ENCODE results near the gene CTBP2. TPM values are rescaled to one million over a fixed set of nuclear protein-coding genes. Genes with fewer than 3 reads are reported as not detected.

The CTBP2 gene
- total and polyA plus RNA-seq, 11 donors: 10.1 to 45.5 (median 29.1) TPM

- no peaks in the 10 kb centered on the region for H3K9me3 ChIP-seq
- intact Hi-C loops (cut with DNase I): no loop called here
- peaks cover 0 to 43% (median 22%) of the 10 kb centered on the region in 9 donors for H3K36me3 ChIP-seq
- H3K27me3 ChIP-seq: no peaks in the 10 kb centered on the region
- ATAC-seq (no peak), DNase-seq (no peak)
- H3K4me3 ChIP-seq: no peak overlapping the region
- peaks cover 0 to 43% (median 24%) of the 10 kb centered on the region in 12 donors for H3K4me1 ChIP-seq
- H3K27ac ChIP-seq: no peak overlapping the region
- TF ChIP-seq, protein P1, sequence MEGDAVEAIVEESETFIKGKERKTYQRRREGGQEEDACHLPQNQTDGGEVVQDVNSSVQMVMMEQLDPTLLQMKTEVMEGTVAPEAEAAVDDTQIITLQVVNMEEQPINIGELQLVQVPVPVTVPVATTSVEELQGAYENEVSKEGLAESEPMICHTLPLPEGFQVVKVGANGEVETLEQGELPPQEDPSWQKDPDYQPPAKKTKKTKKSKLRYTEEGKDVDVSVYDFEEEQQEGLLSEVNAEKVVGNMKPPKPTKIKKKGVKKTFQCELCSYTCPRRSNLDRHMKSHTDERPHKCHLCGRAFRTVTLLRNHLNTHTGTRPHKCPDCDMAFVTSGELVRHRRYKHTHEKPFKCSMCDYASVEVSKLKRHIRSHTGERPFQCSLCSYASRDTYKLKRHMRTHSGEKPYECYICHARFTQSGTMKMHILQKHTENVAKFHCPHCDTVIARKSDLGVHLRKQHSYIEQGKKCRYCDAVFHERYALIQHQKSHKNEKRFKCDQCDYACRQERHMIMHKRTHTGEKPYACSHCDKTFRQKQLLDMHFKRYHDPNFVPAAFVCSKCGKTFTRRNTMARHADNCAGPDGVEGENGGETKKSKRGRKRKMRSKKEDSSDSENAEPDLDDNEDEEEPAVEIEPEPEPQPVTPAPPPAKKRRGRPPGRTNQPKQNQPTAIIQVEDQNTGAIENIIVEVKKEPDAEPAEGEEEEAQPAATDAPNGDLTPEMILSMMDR (IDR thresholded peaks at IDR 0.05): no peak
- no peak for TF ChIP-seq POLR2A (IDR thresholded peaks at IDR 0.05)
- 72 to 78% (median 73%) methylated on average over 2 of the region's 2 CpGs for WGBS, 4 donors
Measured at GRCh38 chr10:124967255-124967654, 193.1 kb downstream of the CTBP2 start.

DNA sequence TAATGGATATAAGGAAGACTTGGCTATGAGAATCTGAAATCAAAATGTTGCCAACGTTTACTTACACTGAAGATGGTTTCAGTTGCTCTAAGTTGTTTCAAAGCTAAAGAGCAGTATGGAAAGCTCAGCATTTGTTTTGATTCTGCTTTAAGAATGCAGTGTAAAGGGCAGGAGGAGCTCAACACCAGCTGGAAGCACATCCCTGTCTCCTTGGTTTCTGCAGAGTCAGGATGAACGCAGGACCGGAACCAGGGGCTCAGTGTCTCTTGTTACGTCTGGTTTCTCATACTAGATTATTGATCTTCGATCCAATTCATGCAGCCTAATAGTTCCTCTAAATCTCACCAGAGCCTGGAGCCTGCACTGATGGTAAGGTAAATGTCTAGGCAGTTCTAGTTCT, 194.4 kb downstream of the CTBP2 start:
- no peak overlapping the region for H3K27ac ChIP-seq
- DNase-seq: no peak
- H3K9me3 ChIP-seq: no peaks in the 10 kb centered on the region
- peaks cover 0 to 40% (median 22%) of the 10 kb centered on the region in 9 donors for H3K36me3 ChIP-seq
- WGBS, 4 donors: 77 to 83% (median 79%) methylated on average over 5 of the region's 5 CpGs
- no peaks in the 10 kb centered on the region for H3K27me3 ChIP-seq
- TF ChIP-seq, protein P1 (IDR thresholded peaks at IDR 0.05): no peak
- TF ChIP-seq POLR2A (IDR thresholded peaks at IDR 0.05): no peak
- peaks cover 0 to 42% (median 17%) of the 10 kb centered on the region in 12 donors for H3K4me1 ChIP-seq
- intact Hi-C loops (cut with DNase I): no loop called here
- ATAC-seq: no peak
- H3K4me3 ChIP-seq: no peak overlapping the region

GRCh38 chr10:124963866-124964720, 196.3 kb downstream of the CTBP2 start:
- H3K9me3 ChIP-seq: no peaks in the 10 kb centered on the region
- no peaks in the 10 kb centered on the region for H3K27me3 ChIP-seq
- H3K36me3 ChIP-seq: peaks cover 0 to 35% (median 19%) of the 10 kb centered on the region in 9 donors
- H3K4me1 ChIP-seq: peaks cover 0 to 24% (median 6%) of the 10 kb centered on the region in 12 donors
- H3K27ac ChIP-seq: no peak overlapping the region
- no peak for TF ChIP-seq POLR2A (IDR thresholded peaks at IDR 0.05)
- TF ChIP-seq, protein P1 (IDR thresholded peaks at IDR 0.05): no peak
- DNase-seq (no peak), ATAC-seq (no peak)
- 79 to 86% (median 84%) methylated on average over 7 of the region's 7 CpGs for WGBS, 4 donors
- no peak overlapping the region for H3K4me3 ChIP-seq
- intact Hi-C loops (cut with DNase I): no loop called here

DNA sequence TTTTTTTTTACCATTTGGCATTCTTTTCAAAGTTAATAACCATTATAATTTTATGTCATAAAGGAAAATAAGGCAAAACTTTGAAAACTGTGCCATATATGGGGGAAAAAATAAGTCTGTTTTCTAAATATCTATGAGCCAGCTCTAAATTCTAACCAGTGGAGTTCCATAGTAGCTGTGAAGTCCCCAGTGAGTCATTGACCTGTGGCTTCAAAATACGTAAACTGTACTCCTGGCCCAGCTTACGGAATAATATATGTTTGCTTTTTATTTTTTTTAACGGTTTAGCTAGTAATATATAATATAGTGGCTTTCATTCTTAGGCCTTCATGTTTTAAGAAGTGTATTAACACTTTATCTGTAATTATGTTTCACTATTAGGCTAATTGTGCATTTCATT, 197.9 kb downstream of the CTBP2 start:
- Histone ChIP-seq H3K36me3 (peaks cover 0 to 24% (median 12%) of the 10 kb centered on the region in 9 donors), H3K9me3 (no peaks in the 10 kb centered on the region), H3K27ac (no peak overlapping the region), H3K4me1 (peaks cover 0 to 30% (median 10%) of the 10 kb centered on the region in 12 donors), H3K27me3 (no peaks in the 10 kb centered on the region), H3K4me3 (no peak overlapping the region)
- DNase-seq (no peak), ATAC-seq (no peak)
- TF ChIP-seq, protein P1 (IDR thresholded peaks at IDR 0.05): no peak
- TF ChIP-seq POLR2A (IDR thresholded peaks at IDR 0.05): no peak
- WGBS, 4 donors: 92 to 98% (median 93%) methylated on average over 3 of the region's 3 CpGs
- intact Hi-C loops (cut with DNase I): no loop called here
